Measurements from ENCODE around the gene ANTXR1. TPM values are rescaled to one million over a fixed set of nuclear protein-coding genes. Genes with fewer than 3 reads are reported as not detected.

Gene ANTXR1
- total RNA-seq, 6 donors from 2014 or later, result 11.5 to 76.4 (median 31.4) TPM

DNA sequence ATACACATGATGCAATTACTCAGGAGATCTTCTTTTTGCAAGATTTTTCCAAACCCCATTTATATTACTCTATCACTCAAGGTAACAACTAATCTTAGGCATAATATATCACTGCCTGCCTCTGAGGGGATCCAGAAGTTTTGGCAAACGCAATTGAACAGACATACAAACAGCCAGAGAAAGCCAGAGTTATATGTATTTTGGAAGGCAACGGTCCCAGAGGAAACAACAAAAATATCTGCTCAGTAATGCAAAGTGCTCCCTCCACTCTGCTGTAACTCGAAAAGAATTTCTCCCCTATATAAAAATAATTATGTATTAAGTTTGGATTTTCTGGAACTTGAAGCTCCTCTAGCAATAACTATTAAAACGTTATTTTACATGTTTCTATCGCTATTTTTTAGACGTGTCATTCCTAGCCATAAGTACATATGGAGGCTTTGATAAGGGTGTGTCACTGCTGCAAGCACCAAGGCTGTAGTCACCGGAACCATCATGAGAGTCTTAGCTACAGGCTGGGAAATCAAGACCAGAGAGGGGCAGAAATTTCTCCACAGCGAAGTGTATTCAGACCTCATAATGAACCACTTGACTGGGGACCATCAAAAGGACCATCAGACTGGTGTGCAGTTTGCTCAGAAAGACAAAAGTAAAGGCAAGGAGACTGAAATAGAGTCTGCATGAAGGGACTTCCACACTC is 42.3 kb upstream of the ANTXR1 start:
- TF ChIP-seq POLR2A (IDR thresholded peaks at IDR 0.05), result no peak
- TF ChIP-seq, protein P1, sequence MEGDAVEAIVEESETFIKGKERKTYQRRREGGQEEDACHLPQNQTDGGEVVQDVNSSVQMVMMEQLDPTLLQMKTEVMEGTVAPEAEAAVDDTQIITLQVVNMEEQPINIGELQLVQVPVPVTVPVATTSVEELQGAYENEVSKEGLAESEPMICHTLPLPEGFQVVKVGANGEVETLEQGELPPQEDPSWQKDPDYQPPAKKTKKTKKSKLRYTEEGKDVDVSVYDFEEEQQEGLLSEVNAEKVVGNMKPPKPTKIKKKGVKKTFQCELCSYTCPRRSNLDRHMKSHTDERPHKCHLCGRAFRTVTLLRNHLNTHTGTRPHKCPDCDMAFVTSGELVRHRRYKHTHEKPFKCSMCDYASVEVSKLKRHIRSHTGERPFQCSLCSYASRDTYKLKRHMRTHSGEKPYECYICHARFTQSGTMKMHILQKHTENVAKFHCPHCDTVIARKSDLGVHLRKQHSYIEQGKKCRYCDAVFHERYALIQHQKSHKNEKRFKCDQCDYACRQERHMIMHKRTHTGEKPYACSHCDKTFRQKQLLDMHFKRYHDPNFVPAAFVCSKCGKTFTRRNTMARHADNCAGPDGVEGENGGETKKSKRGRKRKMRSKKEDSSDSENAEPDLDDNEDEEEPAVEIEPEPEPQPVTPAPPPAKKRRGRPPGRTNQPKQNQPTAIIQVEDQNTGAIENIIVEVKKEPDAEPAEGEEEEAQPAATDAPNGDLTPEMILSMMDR (IDR thresholded peaks at IDR 0.05), result no peak
- no peak for TF ChIP-seq POLR2AphosphoS5 (IDR thresholded peaks at IDR 0.05)
- DNase-seq (no peak), ATAC-seq (ENCODE audit: low FRiP score in 2 of 2) (no peak)
- no peak overlapping the region for H3K4me3 ChIP-seq
- 81 to 84% methylated on average over 8 of the region's 8 CpGs for WGBS, 2 donors
- no peaks in the 10 kb centered on the region for H3K4me1 ChIP-seq
- no peaks in the 10 kb centered on the region for H3K36me3 ChIP-seq
- no peaks in the 10 kb centered on the region for H3K27me3 ChIP-seq
- no peaks in the 10 kb centered on the region for H3K9me3 ChIP-seq
- H3K27ac ChIP-seq, result no peak overlapping the region

DNA sequence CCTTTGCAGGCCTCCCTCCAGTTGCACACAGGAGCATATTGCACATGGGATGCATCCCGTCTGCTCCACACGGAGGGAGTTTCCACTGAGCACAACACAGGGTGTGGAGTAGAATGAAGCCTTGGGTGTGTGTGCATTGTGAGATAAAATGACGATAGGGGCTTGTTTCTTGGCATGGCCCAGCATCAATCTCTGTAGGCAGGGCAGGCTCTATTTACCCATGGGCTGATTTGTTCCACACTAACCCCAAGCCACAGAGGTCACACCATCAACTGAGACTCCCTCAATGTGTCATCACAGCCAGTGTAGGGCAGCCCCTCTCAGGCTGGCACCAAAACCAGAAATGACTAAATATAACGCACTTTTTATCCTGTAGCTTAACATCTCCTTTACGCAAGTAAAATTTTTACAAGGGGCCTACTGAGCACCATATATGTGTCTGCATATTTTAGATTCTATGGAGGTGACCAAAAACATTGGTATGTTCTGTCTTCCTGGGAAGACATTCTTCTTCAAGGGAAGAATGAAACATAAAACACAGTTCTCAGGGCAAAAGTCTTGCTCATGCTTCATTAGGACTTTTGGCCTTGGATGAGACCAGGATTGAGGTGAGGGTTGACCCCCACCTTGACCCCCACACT is 41.3 kb upstream of the ANTXR1 start:
- ATAC-seq (ENCODE audit: low FRiP score in 2 of 2) (peak in 1 of 2 donors; percentile 45), DNase-seq (no peak)
- H3K4me1 ChIP-seq, result no peaks in the 10 kb centered on the region
- H3K36me3 ChIP-seq, result no peaks in the 10 kb centered on the region
- no peaks in the 10 kb centered on the region for H3K27me3 ChIP-seq
- H3K4me3 ChIP-seq, result no peak overlapping the region
- WGBS, 2 donors, result 63 to 77% methylated on average over 4 to 5 of the region's 5 CpGs
- TF ChIP-seq EP300 (IDR thresholded peaks at IDR 0.05) (no peak), POLR2A (IDR thresholded peaks at IDR 0.05) (no peak), POLR2AphosphoS5 (IDR thresholded peaks at IDR 0.05) (no peak)
- TF ChIP-seq, protein P1 (IDR thresholded peaks at IDR 0.05), result no peak
- H3K27ac ChIP-seq, result no peak overlapping the region
- H3K9me3 ChIP-seq, result no peaks in the 10 kb centered on the region

DNA sequence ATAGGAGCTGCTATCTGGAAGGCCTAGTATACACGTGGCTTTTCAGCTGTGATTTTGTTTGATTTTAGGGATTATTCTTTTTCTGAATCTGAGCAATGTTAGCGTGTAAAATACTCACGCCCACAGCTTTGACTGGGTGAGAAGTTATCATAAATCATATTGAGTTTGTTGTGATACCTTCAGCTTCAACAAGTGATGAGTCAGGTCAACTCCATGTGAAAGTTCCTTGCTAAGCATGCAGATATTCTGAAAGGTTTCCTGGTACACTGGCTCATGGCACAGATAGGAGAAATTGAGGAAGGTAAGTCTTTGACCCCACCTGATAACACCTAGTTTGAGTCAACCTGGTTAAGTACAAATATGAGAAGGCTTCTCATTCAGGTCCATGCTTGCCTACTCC is 38.7 kb upstream of the ANTXR1 start, which contains the start of gene GKN1:
Gene GKN1 (plus strand): TSS at position 386 of the 400 bp plus-strand sequence. CDS start 42 bp downstream, outside the sequence.
- Histone ChIP-seq H3K27me3 (no peaks in the 10 kb centered on the region), H3K4me1 (no peaks in the 10 kb centered on the region), H3K4me3 (no peak within 1 kb of the TSS), H3K9me3 (no peaks in the 10 kb centered on the region), H3K36me3 (no peaks in the 10 kb centered on the region), H3K27ac (no peak within 1 kb of the TSS)
- ATAC-seq (ENCODE audit: low FRiP score in 2 of 2) (no peak), DNase-seq (no peak)
- 58 to 63% methylated on average over 3 of the region's 3 CpGs for WGBS, 2 donors
- TF ChIP-seq EP300 (IDR thresholded peaks at IDR 0.05), result no peak
- TF ChIP-seq, protein P1 (IDR thresholded peaks at IDR 0.05), result no peak
- no peak for TF ChIP-seq POLR2AphosphoS5 (IDR thresholded peaks at IDR 0.05)
- no peak for TF ChIP-seq POLR2A (IDR thresholded peaks at IDR 0.05)

DNA sequence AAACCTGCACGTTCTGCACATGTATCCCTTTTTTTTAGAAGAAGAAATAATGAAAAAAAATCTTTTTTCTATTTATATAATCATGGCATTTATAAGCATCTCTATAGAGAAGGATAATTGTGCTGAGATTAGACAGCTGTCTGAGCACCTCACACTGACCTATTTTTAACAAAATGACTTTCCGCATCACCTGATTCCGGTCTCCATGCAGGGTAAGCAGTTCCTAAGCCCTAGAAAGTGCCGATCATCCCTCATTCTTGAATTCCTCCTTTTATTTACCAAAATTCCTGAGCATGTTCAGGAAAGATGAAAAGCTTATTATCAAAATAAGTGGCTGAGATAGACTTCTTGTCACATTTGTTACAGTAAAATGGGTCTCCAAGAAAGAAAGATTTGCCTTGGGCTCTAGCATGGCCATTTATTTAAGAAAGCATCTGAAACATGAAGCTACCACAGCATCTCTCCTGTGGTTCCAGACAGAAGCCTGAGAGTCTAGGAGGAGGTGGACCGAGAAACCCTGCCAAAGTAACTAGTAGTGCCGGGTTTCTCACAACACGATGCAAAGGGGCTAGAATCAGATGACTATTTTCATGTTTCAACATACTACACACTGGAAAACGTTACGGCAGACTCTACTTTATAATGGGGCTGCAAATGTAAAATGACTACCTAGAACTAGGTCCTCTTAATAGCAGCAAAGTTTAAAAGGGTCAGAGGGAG is 37.9 kb upstream of the ANTXR1 start:
- Histone ChIP-seq H3K9me3 (no peaks in the 10 kb centered on the region), H3K4me1 (no peaks in the 10 kb centered on the region), H3K27me3 (no peaks in the 10 kb centered on the region), H3K36me3 (no peaks in the 10 kb centered on the region), H3K27ac (no peak overlapping the region), H3K4me3 (no peak overlapping the region)
- TF ChIP-seq POLR2A (IDR thresholded peaks at IDR 0.05) (no peak), EP300 (IDR thresholded peaks at IDR 0.05) (no peak), POLR2AphosphoS5 (IDR thresholded peaks at IDR 0.05) (no peak)
- TF ChIP-seq, protein P1 (IDR thresholded peaks at IDR 0.05), result no peak
- DNase-seq (no peak), ATAC-seq (ENCODE audit: low FRiP score in 2 of 2) (no peak)
- 61 to 63% methylated on average over 9 of the region's 9 CpGs for WGBS, 2 donors
